NCI-H1436 (cell line): Measurements from ENCODE around the gene ENTPD5.
"Not testable (repeated sequence)": the region's sequence is repeated elsewhere in the genome, so short reads cannot be mapped to it uniquely, and the experiment has no call there.

Source experiments
- DNase-seq: peaks from one replicate; lab custom pipeline; 2025; lab: John Stamatoyannopoulos, UW

The ENTPD5 gene

GRCh38 chr14:74018586-74019407, at the start of gene ENTPD5, which contains the start of gene BBOF1:
TSS of gene ENTPD5 (minus strand) at chr14:74019288. CDS start at chr14:73988102, 31,186 bp downstream.
TSS of gene BBOF1 (plus strand) at chr14:74019349. CDS start at chr14:74019479, 130 bp downstream.
- peak; percentile 71 for DNase-seq

DNA sequence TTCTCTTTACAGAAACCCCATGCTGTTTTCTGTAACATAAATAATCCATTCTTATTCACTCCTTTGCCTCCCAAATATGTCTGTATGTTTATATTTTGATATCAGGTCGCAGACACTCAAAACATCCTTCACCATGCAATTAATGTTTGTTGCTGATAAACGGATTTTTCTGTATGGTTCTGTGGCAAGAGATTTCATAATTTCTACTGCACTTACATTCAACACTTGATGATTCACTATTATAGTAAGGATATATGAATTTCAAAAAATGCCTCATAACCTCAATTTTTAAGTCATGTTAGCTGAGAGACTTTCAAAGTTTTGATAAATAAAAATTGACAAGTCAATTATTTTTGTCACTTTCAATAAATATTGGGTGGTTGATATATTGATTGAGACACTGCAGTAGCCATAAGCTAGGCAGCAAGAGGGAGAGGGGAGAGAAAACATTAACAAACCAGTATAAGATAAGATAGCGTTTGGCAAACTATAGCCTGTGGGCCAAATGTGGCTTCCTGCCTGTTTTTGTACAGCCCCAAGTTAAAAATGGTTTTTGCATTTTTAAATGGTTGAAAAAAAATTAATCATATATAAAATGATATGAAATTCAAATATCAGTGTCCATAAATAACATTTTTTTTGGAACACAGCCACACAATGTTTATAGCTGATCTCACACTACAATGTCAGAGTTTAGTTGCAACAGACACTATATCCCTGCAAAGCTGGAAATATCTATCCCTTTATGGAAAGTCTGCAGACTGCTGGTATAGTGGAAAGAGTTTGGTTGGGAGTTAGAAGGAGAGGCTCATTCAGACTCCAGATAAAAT, 46.9 kb upstream of the ENTPD5 start:
- DNase-seq = no peak

GRCh38 chr14:74064883-74065282, 45.8 kb upstream of the ENTPD5 start:
- DNase-seq = no peak

GRCh38 chr14:74064426-74064825, 45.3 kb upstream of the ENTPD5 start:
- DNase-seq = no peak

GRCh38 chr14:74062809-74063150, 43.7 kb upstream of the ENTPD5 start:
- no peak for DNase-seq

DNA sequence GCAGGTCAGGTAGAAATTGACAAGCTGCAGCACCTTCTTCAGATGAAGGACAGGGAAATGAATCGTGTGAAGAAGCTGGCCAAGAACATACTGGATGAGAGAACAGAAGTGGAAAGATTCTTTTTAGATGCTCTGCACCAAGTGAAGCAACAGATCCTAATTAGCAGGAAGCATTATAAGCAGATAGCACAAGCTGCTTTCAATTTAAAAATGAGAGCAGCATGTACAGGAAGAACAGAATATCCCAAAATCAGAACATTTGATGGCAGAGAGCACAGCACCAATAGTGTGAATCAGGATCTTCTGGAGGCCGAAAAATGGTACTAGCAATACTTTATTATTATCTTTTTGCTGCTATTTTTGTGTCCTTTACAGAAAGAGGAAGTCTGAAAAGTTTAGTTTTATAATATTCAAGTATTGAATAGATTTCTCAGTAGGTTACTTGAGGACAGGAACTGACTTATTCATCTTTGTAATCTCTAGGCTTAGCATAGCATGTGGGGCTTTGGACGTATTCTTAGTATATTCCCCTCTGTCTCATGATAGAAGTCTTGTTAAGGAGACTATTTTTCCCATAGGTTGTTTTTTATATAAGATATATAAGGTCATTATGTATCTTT, 30.9 kb upstream of the ENTPD5 start:
- DNase-seq = no peak

DNA sequence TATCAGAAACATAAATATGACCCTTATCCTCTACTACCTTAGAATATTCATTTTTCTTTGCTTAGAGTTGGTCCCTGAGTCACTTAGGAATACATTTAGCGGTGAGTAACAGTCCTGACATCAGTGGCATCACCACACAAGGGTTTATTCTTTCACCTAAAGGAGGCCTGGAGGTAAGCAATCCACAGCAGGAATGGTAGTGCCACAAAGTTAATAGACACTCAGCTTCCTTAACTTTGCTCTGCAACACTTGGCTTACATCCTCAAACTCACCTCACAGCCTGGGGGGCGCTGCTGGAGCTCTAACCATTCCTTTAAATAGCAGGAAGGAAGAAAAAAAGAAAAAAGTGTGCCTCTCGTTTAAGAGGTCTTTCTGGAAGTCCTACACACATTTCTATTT, 29.2 kb upstream of the ENTPD5 start:
- DNase-seq = no peak

GRCh38 chr14:74045522-74045921, 26.4 kb upstream of the ENTPD5 start:
- no peak for DNase-seq

DNA sequence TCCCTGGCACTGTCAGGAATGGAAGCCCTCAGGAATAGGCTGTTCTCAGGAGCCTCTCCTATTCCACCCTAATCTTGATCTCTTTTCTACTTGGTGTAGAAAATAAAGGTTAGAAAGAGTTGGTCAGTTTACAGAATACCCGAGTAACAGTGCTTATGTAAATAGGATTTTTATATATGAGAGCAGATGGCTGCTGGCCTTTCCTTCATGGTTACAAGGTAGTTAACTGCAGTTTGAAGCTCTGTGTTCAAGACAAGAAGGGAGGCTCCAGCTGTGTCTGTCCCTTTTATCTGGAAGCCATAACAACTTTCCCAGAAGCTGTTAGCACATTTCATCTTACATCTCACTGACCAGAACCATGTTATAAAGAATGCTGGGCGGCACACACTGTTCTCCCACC, 23.2 kb upstream of the ENTPD5 start:
- DNase-seq = no peak

DNA sequence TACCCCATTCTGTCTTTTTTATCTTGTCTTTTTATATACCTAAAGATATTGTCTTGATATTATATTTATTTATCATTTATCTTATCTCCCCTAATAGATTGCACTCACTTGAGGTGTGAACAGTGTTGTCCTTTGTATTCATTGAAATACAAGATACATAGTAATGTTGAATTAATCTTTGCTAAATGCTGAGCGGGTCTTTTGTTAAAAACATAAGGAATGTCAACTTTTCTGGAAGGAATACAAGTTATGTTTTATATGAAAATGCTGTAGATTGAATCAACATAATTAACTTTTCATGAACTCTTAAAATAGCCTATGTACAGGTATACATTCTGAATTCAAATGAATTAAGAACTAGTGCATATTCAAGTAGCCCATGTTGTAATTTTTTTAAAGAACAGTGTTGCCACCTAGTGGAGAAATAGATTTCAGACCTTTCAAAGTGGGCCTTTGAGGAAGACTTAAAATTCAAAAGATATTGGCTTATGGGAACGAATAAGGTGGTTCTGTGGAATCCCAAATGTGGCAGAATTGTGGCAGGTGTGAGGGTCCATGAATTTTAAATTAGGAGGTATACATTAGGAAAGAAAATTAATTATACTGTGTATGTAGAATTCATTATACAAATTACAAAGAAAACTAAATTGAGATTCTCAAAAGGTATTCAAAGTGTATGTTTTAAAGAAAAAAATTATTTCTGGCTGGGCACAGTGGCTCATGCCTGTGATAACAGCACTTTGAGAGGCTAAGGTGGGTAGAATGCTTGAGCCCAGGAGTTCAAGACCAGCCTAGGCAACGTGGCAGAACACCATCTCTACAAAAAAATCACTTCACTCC, 19.2 kb upstream of the ENTPD5 start:
- peak; percentile 39 for DNase-seq

- no peak for DNase-seq
Observed at GRCh38 chr14:74035556-74035955, 16.5 kb upstream of the ENTPD5 start.

DNA sequence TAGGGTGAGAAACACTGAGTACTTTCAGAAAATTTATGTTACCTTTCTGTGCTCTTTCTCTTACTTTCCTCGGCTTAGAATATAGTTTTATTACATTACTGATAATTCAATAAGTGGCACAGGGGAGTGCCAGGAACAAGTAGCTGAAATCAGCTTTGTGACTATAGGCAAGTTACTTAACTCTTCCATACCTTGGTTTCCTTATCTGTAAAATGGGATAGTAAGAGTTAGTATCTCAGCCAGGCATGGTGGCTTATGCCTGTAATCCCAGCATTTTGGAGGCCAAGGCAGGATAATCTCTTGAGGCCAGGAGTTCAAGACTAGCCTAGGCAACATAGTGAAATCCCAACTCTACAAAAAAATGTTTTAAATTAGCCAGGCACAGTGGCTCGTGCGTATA, 15.5 kb upstream of the ENTPD5 start:
- DNase-seq = no peak

DNA sequence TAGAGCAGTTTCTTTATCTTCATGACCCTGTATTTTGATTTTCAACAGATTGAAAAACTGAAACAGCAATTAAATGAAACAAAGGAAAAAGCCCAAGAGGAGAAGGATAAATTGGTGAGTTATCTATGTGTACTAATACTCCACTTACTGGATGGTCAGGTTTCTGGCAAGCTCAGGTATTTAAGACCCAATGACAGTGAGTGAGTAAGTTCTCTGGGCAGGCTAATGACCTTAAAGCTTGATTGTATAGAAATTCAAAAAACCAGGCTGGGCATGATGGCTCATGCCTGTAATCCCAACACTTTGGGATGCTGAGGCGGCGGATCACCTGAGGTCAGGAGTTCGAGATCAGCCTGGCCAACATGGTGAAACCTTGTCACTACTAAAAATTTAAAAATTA, 10.0 kb upstream of the ENTPD5 start:
- no peak for DNase-seq

- no peak for DNase-seq
Observed at GRCh38 chr14:74022346-74022745, 3.3 kb upstream of the ENTPD5 start.

GRCh38 chr14:74019408-74020137, 485 bp upstream of the ENTPD5 start:
- no peak for DNase-seq

DNA sequence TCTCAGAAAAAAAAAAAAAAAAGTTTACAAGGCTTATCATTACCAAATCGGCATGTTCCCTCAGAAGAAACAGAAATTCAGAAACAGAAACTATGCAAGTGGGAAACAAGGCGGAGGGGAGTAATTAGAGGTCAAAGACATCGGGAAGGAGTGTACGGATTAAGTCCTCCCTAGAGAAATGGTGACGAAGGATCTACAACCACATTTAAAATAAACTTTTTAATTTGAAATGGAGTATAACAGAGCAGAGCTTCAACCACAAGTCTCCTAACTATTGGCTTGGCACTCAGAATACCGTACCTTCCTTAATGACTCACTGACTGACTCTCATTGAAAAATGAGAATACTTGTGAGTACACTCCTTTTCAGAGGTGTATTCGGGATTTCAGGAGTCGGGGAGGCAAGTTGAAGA, 908 bp downstream of the ENTPD5 start:
- DNase-seq = no peak

DNA sequence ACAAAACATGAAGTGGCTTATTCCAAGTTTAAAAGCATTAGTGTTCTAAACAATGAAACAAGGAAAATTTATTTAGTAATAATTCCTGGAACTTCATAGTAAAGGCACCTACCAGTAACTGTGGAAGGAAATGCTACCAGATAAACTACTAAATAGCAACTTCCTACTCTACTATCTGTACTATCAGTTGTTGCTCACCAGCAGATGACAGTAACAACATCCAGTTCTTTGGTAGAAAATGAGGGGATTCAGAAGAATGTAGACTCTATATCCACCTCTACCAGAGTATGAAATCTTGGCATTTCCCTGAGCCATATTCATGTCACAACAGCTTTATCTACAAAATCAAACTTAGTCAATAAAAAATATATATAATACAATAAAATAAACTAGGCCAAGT, 3.1 kb downstream of the ENTPD5 start:
- no peak for DNase-seq

DNA sequence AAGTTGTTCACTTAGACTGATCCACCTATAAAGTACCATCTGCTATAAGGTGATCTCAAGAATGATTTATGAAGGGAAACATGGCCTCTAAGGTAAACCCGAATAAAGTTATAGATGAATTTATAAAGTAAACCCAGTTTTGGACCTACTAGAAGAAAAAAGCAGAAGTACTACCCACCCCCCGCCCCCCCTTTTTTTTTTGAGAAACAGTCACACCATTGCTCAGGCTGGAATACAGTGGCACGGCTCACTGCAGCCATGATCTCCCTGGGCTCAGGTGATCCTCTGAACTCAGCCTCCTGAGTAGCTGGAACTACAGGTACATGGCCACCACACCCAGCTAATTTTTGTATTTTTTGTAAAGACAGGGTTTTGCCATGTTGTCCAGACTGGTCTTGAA, 3.9 kb downstream of the ENTPD5 start:
- no peak for DNase-seq

DNA sequence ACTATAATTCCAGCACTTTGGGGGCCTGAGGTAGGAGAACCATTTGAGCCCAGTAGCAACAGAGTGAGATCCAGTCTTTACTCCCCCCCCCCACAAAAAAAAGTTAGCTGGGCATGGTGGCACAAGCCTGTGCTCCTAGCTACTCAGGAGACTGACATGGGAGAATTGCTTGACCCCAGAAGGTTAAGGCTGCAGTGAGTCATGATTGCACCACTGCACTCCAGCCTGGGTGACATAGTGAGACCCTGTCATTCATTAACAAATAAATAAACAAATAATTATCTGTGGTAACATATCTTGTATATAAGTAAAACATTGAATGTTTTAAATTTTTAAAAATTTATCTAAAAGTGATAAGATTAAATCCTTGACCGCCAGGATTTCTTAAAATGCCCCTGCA, 4.8 kb downstream of the ENTPD5 start:
- DNase-seq = no peak

- DNase-seq = no peak
Observed at GRCh38 chr14:74008843-74009499, 10.1 kb downstream of the ENTPD5 start.

DNA sequence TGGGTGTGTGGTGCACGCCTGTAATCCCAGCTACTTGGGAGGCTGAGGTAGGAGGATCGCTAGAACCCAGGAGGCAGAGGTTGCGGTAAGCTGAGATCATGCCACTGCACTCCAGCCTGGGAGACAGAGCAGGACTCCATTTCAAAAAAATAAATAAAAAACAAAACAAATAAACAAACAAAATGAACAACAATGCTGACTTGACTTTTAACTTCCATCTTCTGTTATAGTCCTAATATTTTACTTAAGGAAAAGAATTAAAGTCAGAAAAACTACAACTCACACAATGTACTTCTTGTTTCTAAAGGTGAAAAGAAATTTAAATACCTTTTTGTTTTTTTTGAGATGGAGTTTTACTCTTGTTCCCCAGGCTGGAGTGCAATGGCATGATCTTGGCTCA, 13.4 kb downstream of the ENTPD5 start:
- not testable (repeated sequence) for DNase-seq
